GM21619 (cell line): ENCODE data around the gene RPS6KL1.
A peak's percentile ranks its signal among the peaks of the same experiment; 100 is the strongest.

Source experiments
- ATAC-seq: cut with Tn5 transposase; IDR thresholded peaks from one replicate; pipeline ENCODE4 v1.9.1; 2021; ENCODE audit not compliant: unreplicated experiment

RPS6KL1 gene, protein sequence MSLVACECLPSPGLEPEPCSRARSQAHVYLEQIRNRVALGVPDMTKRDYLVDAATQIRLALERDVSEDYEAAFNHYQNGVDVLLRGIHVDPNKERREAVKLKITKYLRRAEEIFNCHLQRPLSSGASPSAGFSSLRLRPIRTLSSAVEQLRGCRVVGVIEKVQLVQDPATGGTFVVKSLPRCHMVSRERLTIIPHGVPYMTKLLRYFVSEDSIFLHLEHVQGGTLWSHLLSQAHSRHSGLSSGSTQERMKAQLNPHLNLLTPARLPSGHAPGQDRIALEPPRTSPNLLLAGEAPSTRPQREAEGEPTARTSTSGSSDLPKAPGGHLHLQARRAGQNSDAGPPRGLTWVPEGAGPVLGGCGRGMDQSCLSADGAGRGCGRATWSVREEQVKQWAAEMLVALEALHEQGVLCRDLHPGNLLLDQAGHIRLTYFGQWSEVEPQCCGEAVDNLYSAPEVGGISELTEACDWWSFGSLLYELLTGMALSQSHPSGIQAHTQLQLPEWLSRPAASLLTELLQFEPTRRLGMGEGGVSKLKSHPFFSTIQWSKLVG

DNA sequence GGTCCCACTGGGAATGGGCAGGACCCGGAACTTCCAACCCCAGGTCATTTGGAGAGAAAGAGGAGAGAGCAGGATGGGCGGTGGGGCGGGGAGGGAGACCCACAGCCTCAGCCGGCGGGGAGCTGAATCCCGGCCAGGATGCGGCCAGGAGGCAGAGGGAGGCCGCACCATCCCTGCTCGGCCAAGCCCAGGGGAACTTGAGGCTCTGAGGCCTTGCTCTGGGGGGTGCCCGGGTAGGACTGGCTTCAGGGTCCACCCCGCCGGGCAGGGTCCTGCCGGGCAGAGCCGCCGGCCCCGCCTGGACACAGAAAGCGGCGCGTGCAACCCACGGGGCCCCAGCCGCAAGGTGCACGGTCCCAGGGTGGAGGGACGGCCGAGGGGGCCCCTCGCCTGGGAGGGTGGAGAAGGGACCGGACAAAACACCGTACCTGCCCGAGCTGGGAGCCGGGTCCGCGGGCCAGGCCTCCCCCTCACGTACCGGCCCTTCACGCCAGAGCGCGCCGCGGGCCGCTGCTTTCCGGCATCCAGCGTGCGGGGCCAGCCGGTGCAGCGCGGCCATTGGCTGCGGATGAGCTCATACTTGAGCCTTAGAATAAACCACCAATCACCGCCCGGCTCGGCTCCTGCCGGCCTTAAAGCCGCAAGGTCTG lies at the start of gene RPS6KL1:
TSS of gene RPS6KL1 (minus strand) at position 509 of the 650 bp plus-strand sequence. CDS start 1,719 bp downstream, outside the sequence.
- ATAC-seq, result peak; percentile 95

DNA sequence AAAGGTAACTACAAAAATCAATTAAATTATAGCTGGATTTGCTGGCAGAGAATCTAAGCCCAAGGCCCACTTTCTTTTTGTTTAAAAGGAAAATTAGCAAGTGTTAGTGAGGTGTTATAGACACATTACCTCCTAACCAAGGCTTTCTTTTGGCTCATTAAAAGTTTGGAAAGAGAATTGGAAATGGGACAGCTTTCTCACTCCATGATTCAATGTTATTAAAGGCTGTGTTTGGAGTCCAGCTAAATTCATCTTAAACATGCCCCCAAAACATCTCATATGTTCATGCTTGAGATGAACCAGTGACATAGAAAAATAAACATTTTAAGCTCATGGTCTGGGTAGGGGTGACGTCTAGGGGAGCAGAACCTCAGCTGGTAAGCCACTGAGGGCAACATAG lies 45.8 kb upstream of the RPS6KL1 start:
- ATAC-seq, result no peak

DNA sequence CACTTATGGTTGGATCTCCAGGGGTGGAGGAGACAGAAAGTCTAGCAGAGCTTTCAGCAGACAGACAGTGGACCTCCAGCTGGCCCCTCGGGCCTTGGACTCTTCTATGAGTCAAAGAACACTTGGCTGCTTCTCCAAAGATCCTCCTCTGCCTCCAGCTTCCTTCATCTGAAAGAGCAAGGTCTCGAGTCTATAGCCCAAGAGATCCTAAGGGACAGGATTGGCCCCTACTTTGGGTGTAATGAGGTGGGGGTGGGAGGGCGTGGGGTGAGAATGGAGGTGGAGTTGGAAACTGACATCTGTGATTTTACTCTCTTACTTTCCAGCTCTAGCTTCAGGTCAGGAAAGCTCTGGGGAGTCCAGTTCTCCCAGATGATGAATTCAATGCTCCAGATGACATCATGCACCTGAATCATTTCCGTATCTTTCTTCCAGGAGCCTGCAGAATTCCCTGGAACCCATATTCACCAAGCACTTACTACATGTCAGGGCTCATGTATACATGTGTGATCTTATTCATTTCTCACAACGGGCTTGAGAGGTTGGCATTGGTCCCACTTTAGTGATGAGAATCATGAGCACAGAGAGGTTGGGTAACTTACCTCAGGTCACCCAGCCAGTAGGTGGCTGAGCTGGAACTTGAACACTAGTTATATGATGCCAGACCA lies 42.6 kb upstream of the RPS6KL1 start:
- no peak for ATAC-seq

DNA sequence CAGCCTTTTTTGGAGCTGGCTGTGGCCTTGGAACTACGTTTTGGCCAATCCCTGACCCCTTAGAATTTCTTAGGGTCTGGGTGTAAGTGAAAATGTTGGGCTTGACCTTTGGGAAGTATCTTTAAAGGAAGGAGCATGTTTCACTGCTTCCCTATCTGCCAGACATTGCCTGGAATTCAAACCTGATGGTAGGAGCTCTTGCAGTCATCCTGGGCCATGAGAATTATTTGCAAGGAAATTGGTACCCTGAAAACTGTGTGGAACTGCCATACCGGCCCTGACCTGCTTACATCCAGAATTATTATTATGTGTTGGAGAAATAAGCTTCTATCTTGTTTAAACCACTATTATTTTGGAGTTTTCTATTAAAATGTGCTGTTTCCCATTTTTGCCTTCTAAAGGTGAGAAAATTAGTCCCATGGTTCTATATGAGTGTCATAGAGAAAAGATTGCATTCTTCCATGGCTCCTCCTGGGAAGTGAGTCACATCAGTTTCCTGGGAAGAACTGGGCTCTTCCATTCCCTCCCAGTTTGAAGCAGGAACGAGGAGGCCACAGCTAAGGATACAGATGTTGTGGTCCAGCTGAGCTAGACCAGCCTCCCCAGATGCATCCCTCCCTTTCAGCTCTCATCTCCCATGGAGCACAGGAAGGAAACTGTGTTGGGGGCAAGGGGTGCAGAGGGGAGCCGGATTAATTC lies 41.9 kb upstream of the RPS6KL1 start:
- ATAC-seq, result no peak

DNA sequence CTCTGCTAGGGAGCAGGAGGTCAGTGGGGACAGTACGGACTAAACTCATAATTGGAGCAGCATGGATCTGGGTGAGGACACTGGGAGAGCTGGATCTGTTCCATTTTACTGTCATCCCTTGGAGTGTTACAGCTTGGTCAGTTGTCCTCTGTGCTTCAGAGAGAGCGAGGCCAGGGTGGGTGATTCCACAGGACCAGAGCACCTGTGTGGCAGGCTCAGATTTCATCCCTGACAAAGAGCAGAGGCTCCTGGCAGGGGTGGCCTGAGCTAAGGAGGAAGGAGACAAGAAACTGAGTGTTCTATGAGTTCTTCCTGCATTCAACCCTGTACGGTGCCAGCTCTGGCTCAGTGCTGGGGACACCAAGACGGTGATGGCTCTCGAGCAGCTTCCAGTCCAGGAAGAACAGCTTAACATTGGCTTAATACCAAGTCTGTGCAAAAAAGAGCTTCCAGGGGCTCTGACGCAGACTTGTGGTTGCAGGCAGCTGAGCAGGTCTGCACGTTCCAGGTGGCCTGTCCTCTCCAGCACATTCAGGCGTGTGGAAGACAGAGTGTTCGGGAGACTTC lies 40.7 kb upstream of the RPS6KL1 start:
- no peak for ATAC-seq

DNA sequence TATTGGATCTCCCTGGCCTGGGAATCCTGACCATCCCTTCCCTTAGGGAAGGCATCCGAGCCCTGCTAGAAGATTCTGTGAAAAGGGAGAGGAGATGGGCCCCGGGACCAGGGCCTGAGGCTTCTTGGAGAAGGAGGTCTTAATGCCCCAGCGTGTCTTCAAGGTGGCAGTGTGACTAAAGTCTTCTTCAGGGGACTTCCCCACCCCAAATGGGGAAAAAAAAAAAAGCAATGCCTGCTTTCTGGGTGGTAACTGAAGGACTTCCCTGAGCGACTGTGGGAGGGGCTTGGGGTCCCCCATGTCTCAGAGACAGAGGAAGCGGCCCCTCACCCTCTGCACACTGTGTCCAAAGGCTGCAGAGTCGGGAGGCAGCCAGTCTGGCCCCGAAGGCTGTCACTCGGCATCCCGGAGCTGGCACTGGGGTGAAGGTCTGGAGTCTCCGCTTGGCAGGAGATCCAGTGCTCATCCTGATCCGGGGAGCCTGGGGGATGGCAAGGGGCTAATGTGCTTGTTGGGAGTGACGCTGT lies 40.2 kb upstream of the RPS6KL1 start:
- no peak for ATAC-seq

DNA sequence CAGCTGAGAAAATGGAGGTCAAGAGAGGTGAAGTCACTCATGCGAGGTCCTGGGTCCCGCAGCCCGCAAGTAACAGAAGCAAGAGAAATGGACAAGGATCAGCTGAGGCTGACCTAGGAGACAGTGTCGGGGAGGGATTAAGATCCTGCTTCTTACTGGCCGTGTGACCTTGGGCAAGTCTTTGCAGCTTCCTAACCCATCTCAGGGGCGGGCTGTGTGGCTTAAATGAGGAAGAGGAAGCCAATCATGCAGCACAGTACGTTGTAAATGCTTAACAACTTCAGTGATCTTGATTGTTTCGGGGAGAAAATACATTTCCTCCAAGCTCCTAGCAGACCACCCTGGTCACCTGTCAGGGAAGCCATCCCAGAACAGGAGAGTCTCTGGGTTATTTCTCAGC lies 39.4 kb upstream of the RPS6KL1 start:
- no peak for ATAC-seq

DNA sequence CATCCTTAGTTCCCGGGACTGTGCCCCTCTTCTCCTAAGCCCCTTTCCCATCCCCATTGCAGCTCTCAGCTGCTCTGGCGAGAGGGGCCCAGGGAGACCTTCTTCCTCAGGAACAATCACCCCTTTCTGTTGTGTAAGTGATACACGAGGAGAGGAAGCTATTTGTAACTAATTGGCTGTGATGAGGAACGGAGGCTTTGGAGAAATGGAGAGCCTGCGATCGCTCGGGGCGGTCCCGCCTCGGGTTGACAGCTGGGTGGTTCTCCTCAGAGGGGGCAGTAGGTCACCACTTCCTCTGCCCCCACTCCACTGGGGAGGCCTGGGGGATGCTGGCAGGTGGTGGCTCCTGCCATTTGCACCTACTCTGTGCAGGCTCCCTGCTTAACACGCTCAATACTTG lies 39.0 kb upstream of the RPS6KL1 start:
- ATAC-seq, result no peak

DNA sequence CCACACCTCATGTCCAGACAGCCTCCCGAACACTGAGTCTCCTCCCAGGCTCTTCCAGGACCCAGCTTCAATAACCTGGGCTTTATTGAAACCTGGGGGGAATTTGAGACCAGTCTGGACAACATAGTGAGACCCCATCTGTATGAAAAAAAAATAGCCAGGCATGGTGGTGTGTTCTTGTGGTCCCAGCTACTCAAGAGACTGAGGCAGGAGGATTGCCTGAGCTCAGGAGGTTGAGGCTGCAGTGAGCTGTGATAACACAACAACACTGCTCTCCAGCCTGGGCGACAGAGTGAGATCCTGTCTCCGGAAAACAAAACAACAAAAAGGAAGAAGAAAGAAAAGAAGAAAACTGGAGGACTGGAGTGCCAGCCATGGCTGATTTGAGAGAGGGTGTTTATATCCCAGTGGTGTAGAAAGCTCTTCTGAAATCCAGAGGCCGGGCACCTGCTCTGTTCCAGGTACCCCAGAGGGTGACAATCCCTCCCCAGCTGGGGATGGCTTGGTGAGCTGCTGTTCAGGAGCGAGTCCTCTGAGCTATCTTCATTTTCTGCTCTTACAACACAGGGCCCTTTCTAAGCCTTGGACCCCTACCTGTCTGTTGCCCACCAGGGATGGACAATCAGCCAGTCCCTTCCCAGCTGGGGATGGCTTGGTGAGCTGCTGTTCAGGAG lies 38.3 kb upstream of the RPS6KL1 start:
- ATAC-seq, result no peak

DNA sequence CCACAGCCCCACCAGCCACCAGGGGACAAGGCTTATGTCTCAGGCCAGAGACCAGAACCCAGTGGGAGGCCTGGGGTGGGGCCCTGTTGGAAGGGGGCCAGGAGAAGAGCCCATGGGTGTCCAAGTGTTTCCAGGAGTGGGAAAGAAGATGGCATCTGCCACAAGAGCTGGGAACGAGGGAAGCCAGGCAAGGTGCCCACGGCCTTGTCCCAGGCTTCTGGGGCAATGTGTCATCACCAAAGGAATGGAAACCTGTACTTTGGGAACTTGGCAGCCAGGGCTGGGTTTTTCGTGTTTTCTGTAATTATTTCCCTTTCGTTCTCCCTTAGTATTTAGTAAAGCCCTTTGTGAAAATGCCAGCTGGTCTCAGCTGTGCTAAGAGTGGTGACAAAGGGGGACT lies 37.7 kb upstream of the RPS6KL1 start:
- no peak for ATAC-seq

DNA sequence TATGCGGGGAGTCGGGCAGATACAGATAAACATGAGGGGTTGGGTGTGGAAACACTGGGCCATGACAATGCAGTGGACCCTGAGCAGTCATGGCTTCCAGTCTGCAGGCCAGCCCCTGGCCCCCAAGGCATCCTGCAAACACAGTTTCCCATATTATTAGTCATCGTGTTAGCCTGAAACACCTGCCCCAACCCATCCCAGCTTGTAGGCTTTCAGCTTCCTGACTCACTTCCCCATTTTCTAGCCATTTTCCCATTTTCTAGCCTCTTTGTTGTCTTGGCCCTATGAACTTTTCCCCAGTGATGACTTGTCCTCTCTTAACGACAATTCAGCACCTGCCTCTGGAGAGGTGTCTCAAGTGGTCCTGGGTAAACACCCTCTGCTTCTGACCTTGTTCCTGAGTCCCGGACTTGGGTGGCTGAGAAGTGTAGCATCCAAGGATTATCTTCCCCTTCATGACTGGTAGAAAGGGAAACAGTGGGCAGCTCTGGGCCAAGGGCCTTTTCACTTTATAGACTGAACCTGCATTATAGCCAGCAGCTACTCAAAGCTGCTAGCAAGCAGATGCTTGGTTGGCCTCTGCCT lies 36.6 kb upstream of the RPS6KL1 start:
- no peak for ATAC-seq

DNA sequence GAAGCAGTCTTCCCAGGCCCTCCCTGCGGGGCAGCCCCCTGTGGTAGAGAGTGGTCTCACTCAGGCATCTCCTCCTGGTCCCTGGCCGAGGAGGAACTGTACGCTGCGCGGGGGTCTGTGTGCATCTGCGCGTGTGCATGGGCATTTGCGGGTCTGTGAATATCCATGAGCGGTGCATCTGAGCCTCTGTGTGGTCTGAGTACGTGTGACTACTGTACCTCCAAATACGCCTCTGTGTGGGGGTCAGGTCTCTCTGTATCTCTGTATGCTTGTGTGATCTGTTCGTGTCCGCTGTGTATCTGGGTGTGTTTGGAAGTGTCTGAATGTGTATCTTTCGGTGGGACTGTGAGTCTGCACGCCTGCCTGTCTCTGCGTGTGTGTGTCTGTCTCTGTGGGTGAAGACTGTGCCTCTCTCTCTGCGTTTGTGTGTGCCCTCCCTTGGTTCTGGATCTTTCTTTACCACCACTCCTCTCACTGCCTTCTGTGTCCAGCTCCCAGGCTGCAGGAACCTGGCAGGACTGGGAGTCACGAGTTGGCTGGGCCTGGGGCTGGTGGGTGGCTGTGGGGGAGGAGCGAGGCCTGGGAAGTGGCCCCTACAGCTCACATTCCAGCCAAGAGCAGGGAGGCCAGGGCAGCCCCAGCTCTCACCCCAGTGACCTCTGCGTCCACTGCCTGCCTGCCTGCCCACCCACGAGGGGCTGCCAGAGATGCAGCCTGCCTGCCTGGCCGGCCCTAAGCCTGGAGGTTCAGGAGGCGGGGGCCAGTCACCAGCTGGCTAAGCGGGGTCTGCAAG lies 33.4 kb upstream of the RPS6KL1 start:
- no peak for ATAC-seq

DNA sequence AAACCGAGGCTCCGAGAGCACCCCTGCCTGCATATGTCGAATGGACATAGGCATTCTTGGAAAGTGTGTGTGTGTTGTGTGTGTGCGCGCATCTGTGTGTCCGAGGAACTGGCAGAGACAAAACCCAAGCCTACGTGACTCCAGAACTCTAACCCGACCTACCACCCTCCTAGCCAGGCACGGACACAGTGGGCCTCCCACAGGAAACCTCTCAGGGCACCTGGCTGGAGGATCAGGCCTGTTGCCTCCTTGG lies 32.9 kb upstream of the RPS6KL1 start:
- ATAC-seq, result no peak

DNA sequence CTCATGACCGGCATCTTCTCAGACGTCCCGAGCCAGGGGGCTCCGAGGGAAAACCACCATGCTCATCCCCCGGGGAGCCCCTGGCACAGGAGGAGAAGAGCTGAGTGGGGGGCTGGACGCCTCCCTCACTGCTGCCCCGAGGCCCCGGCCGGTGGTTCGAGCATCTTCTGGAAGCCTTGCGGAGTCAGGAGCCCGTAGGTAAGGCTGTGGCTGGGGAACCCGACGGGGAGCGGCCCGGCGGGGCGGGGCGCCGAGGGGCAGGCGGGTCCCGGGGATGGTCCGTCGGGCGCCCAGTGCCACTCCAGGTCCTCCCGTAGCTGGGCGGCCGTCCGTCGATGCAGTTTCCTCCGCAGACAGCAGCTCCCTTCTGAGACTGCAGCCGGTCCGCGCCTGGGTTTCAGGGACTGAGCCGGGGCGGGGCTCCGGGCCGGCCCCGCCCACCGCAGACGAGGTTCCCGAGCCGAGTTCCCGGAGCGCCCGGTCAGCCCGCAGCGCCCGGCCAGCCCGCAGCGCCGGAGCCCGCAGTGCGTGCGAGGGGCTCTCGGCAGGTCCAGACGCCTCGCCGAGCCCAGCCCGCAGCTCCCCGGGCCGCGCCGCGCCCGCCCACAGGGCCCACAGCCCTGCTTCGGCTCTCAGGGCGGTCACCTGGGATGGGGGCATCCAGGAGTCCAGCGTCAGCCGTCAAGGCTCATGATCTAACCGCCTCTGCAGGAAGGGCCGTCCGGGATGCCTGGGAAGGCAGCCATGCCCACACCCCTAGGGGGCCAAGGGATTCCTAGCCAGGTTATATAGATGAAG lies 32.4 kb upstream of the RPS6KL1 start, which contains the start of gene PGF:
TSS of gene PGF (minus strand) at position 369 of the 798 bp plus-strand sequence. CDS start at position 14, 355 bp downstream.
- no peak for ATAC-seq

DNA sequence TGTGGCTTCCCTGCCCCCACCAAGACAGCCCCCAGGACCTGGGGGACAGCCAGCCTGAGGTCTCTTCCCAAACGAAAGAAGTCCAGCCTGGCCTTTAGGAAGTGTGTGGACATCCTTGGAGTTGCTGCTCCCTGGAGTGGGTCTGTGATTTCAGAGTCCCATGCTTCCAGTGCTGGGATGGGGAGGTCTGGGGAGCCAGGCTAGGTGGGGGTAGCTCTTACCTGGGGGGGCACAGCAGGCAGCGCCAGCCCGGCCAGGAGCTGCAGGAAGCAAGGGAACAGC lies 31.8 kb upstream of the RPS6KL1 start:
- ATAC-seq, result no peak

DNA sequence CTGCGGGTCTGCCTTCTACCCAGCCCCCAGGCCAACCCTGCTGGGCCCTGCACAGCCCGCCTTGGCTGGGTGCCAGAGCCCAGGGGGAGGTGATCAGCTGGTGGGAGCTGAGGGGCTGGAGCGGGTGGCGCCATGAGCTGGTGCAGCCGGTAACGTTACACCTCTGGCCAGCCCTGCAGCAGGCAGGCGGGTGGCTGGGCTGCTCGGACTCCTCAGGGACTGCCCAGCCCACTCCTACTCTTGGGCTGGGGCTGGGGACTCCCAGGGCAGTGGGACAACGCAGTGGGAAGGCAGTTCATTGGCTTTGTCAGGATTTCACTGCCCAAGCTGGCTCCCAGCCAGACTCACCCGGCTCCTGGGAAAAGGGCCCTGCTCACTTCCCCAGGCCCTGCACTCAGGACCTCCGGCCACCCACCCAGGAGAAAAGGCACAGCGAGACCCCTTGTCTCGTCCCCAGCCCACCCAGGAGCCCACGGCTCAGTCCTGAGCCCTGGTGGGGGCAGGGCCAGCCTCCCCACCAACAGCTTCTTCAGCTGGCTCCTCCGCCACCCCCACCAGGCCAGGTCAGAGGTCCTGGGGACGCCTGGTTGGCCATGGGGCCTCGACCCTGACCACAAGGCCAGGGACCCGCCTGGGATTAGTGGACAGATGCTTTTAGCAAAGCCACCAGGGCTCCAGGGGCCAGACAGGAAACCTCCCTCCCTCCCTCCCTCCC lies 31.3 kb upstream of the RPS6KL1 start:
- no peak for ATAC-seq

DNA sequence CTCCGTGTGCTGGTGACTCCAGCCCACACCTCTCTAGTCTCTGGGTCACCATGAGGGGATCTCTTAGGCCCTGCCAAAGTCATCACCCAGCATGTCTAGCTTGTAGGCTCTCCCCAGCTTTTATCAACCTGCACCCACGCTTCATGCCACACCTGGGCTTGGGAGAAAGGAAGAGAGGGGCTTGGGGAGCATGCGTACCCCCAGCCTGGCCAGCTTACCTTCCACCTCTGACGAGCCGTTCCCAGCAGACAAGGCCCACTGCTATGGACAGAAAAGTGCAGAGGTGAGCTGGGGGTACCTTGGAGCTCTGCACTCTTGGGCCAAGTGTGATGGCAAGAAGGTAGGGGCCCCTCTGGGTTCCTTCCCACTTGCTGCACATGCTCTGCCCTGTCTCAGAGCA lies 30.6 kb upstream of the RPS6KL1 start:
- ATAC-seq, result no peak
